IPS DF 4.7 (cell line): ENCODE data around the gene XCR1.
"Not testable (repeated sequence)": the region's sequence is repeated elsewhere in the genome, so short reads cannot be mapped to it uniquely, and the experiment has no call there.

ENCODE experiments used
- DNase-seq: peaks from one replicate; pipeline ENCODE4 v3.0.0-alpha.2; 2013; ENCODE audit warnings: low spot score; ENCODE audit errors: extremely low read depth

The XCR1 gene

GRCh38 chr3:46038916-46039315 is 11.6 kb upstream of the XCR1 start:
- DNase-seq: no peak

- DNase-seq: not testable (repeated sequence)
Measured at GRCh38 chr3:46038071-46038470, 10.8 kb upstream of the XCR1 start.

GRCh38 chr3:46036191-46036590 is 8.9 kb upstream of the XCR1 start:
- no peak for DNase-seq

GRCh38 chr3:46031747-46032146 is 4.5 kb upstream of the XCR1 start:
- DNase-seq: no peak

- DNase-seq: no peak
Measured at GRCh38 chr3:46031269-46031668, 4.0 kb upstream of the XCR1 start.

GRCh38 chr3:46030626-46031025 is 3.3 kb upstream of the XCR1 start:
- DNase-seq: no peak

- DNase-seq: no peak
Measured at GRCh38 chr3:46029953-46030543, 2.8 kb upstream of the XCR1 start.

- no peak for DNase-seq
Measured at GRCh38 chr3:46027736-46028397, 584 bp upstream of the XCR1 start.

- DNase-seq: no peak
Measured at GRCh38 chr3:46025139-46025538, 2.1 kb downstream of the XCR1 start.

GRCh38 chr3:46024131-46024530 is 3.2 kb downstream of the XCR1 start:
- DNase-seq: no peak

- DNase-seq: no peak
Measured at GRCh38 chr3:46022909-46023785, 4.1 kb downstream of the XCR1 start.

- no peak for DNase-seq
Measured at GRCh38 chr3:46021516-46021915, 5.8 kb downstream of the XCR1 start.

- no peak for DNase-seq
Measured at GRCh38 chr3:46020766-46021510, 6.3 kb downstream of the XCR1 start.

- no peak for DNase-seq
Measured at GRCh38 chr3:46019707-46020106, 7.6 kb downstream of the XCR1 start.

- DNase-seq: no peak
Measured at GRCh38 chr3:46017720-46018119, 9.6 kb downstream of the XCR1 start.

GRCh38 chr3:46013316-46014094 is 13.8 kb downstream of the XCR1 start:
- no peak for DNase-seq

- DNase-seq: no peak
Measured at GRCh38 chr3:46012246-46012645, 15.0 kb downstream of the XCR1 start.

GRCh38 chr3:46010519-46011113 is 16.7 kb downstream of the XCR1 start:
- no peak for DNase-seq

GRCh38 chr3:46008058-46008457 is 19.2 kb downstream of the XCR1 start:
- DNase-seq: no peak

GRCh38 chr3:46007280-46007679 is 20.0 kb downstream of the XCR1 start:
- DNase-seq: no peak
